Spinal cord (tissue), 10 donors: ENCODE data around the gene SLC6A12. TPM values are rescaled to one million over a fixed set of nuclear protein-coding genes. Genes with fewer than 3 reads are reported as not detected.
"Not testable (repeated sequence)": the region's sequence is repeated elsewhere in the genome, so short reads cannot be mapped to it uniquely, and the experiment has no call there.

Experiments used
- DNase-seq, 6 donors: peaks; one replicate each; pipeline versions ENCODE4 v3.0.0 to v3.0.0-alpha.2; 2013 to 2015; ENCODE audit warnings: low spot score in 6 of 6, low read depth in 4 of 6
- H3K27ac ChIP-seq: one replicate; pipeline ENCODE4 v1.5.1; 2013; ENCODE audit warnings: low read depth, low read length, control low read depth
- H3K27me3 ChIP-seq: one replicate; pipeline ENCODE4 v1.6.1; 2013; ENCODE audit warnings: low read length; ENCODE audit not compliant: control insufficient read depth, insufficient read depth
- H3K36me3 ChIP-seq: one replicate; pipeline ENCODE4 v1.6.1; 2013; ENCODE audit warnings: low read length; ENCODE audit not compliant: control insufficient read depth, insufficient read depth
- H3K4me1 ChIP-seq: one replicate; pipeline ENCODE4 v1.6.1; 2013; ENCODE audit warnings: low read length; ENCODE audit not compliant: control insufficient read depth, insufficient read depth
- H3K4me3 ChIP-seq: one replicate; pipeline ENCODE4 v1.5.1; 2013; ENCODE audit warnings: low read depth, low read length, control low read depth
- H3K9me3 ChIP-seq: one replicate; pipeline ENCODE4 v1.6.1; 2013; ENCODE audit warnings: low read length; ENCODE audit not compliant: control insufficient read depth, insufficient read depth
- WGBS: methylation state at CpG from one replicate; pipeline ENCODE4 v1.1.5; 2013; ENCODE audit warnings: missing lambda C conversion rate; ENCODE audit not compliant: insufficient coverage; 5-methylcytosine and 5-hydroxymethylcytosine counted together
- polyA plus RNA-seq, 2 donors: library from polyadenylated mRNA; unstranded; fragments of 120-200 nt; gene quantifications; one replicate each; pipeline ENCODE4 v1.2.1, GENCODE V29; 2013; ENCODE audit not compliant: insufficient read length in 2 of 2
- total RNA-seq, 2 donors: library from RNA; depleted of rRNA in 1 of 2; stranded (reverse); fragments of 120-200 nt in 1 of 2; fragments of >200 nt in 1 of 2; gene quantifications; one replicate each; pipeline versions ENCODE4 v1.2.3 to v1.2.4, GENCODE V29; 2013 to 2014
- donor health status: healthy.

Gene SLC6A12
- total and polyA plus RNA-seq, 4 donors: 17.6 to 91.0 (median 45.3) TPM

DNA sequence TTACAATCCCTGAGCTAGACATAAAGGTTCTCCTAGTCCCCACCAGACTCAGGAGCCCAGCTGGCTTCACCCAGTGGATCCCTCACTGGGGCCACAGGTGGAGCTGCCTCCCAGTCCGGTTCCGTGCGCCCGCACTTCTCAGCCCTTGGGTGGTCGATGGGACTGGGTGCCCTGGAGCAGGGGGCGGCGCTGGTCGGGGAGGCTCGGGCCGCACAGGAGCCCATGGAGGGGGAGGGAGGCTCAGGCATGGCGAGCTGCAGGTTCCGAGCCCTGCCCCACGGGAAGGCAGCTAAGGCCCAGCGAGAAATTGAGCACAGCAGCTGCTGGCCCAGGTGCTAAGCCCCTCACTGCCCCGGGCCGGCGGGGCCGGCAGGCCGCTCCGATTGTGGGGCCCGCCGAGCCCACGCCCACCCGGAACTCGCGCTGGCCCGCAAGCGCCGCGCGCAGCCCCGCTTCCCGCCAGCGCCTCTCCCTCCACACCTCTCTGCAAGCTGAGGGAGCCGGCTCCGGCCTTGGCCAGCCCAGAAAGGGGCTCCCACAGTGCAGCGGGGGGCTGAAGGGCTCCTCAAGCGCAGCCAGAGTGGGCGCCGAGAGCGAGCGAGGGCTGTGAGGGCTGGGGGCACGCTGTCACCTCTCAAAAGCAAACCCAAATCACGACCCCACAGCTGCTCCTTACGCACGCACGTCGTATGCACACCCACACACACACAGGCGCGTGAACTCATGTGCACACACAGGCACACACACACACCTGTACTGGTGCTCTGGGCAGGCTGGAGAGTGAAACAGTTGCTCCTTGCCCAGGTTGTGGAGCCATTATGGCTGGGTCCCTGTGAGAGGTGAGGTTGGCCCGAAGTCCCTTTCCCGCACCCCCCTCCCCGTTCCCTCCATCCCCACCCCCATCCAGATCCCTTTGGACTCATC, 25.7 kb downstream of the SLC6A12 start:
- H3K4me3 ChIP-seq: peak overlapping the region; percentile 44
- not testable (repeated sequence) for H3K36me3 ChIP-seq, DNase-seq, H3K27me3 ChIP-seq, H3K27ac ChIP-seq, H3K9me3 ChIP-seq
- 64% methylated on average over 34 of the region's 53 CpGs for WGBS
- peaks cover 19% of the 10 kb centered on the region for H3K4me1 ChIP-seq

DNA sequence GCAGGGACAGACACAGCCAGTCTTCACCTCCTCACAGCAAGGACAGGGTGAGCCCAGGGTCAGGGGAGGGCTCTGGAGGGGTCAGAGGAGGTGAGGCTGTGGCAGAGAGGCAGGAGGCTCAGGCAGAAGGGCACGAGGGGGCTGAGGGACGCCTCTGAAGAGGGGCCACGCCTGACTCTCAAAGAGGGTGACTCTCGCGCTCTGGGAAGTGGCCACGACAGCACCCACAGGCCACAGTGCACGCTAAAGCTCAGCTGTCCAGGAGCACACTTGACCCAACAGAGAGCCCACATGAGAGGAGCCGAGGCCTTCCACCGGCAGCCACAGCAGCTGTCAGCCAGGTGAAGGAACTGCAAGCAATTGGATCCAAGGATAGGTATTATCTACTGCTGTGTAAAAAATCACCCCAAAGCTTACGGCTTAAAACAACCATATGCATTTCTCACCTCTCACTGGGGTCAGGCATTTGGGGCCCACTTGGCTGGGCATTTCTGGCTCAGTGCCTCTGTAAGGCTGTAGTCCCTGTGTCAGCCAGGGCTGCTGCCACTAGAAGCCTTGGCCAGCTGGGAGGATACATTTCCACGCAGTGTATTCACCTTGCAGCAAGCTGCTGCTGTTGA, 27.8 kb downstream of the SLC6A12 start:
- Histone ChIP-seq H3K4me1 (peaks cover 20% of the 10 kb centered on the region), H3K27ac (no peak overlapping the region)
- WGBS: 83% methylated on average over 10 of the region's 11 CpGs

GRCh38 chr12:185576-185955, 28.4 kb downstream of the SLC6A12 start:
- no peak for DNase-seq
- Histone ChIP-seq H3K36me3 (no peaks in the 10 kb centered on the region), H3K4me1 (peaks cover 22% of the 10 kb centered on the region), H3K9me3 (no peaks in the 10 kb centered on the region), H3K27ac (no peak overlapping the region), H3K4me3 (no peak overlapping the region), H3K27me3 (no peaks in the 10 kb centered on the region)
- 66% methylated on average over 8 of the region's 8 CpGs for WGBS

More for the DNA sequence above, 27.8 kb downstream of the SLC6A12 start:
- Histone ChIP-seq H3K36me3 (no peaks in the 10 kb centered on the region), H3K9me3 (no peaks in the 10 kb centered on the region), H3K4me3 (no peak overlapping the region), H3K27me3 (no peaks in the 10 kb centered on the region)
- no peak for DNase-seq

GRCh38 chr12:184811-185575, 29.0 kb downstream of the SLC6A12 start:
- H3K36me3 ChIP-seq: no peaks in the 10 kb centered on the region
- H3K4me1 ChIP-seq: peaks cover 24% of the 10 kb centered on the region
- H3K27ac ChIP-seq: no peak overlapping the region
- WGBS: 76% methylated on average over 9 of the region's 13 CpGs
- DNase-seq: no peak
- H3K4me3 ChIP-seq: no peak overlapping the region
- no peaks in the 10 kb centered on the region for H3K27me3 ChIP-seq
- no peaks in the 10 kb centered on the region for H3K9me3 ChIP-seq

DNA sequence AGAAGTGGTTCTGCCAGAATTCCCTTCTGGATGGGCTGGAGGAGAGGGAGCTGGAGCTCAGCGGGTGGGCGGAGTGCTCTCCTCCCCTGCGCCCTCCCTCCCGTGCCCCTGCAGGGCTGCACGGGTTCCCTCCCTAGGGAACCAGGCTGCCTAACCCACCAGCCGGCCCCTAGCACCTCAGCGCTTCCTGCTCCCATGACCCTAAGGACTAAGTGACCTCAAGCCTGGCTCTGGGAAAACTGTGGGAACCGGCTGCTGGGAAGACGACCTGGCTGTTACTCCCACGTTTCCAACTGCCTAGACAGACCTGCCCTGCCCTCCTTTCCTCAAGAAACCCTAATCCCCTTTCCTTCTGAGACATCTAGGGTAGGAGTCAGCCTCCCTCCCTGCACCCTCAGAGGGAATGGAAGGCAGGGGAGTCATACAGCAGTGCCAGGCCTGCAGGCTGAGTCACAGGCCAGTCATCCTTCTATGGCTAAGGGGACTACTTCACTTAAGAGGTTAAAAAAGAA, 31.5 kb downstream of the SLC6A12 start:
- H3K36me3 ChIP-seq: no peaks in the 10 kb centered on the region
- no peak for DNase-seq
- H3K4me3 ChIP-seq: no peak overlapping the region
- no peaks in the 10 kb centered on the region for H3K27me3 ChIP-seq
- no peak overlapping the region for H3K27ac ChIP-seq
- H3K4me1 ChIP-seq: peaks cover 32% of the 10 kb centered on the region
- no peaks in the 10 kb centered on the region for H3K9me3 ChIP-seq
- WGBS: 73% methylated on average over 7 of the region's 10 CpGs

GRCh38 chr12:181921-182320, 32.0 kb downstream of the SLC6A12 start:
- no peaks in the 10 kb centered on the region for H3K9me3 ChIP-seq
- H3K27ac ChIP-seq: no peak overlapping the region
- 86% methylated on average over 15 of the region's 17 CpGs for WGBS
- no peak overlapping the region for H3K4me3 ChIP-seq
- H3K36me3 ChIP-seq: no peaks in the 10 kb centered on the region
- no peaks in the 10 kb centered on the region for H3K27me3 ChIP-seq
- DNase-seq: no peak
- H3K4me1 ChIP-seq: peaks cover 37% of the 10 kb centered on the region

GRCh38 chr12:180445-180844, 33.5 kb downstream of the SLC6A12 start:
- H3K4me3 ChIP-seq: no peak overlapping the region
- WGBS: 70% methylated on average over 8 of the region's 8 CpGs
- no peak for DNase-seq
- no peaks in the 10 kb centered on the region for H3K27me3 ChIP-seq
- no peaks in the 10 kb centered on the region for H3K36me3 ChIP-seq
- H3K27ac ChIP-seq: no peak overlapping the region
- H3K4me1 ChIP-seq: peaks cover 52% of the 10 kb centered on the region
- H3K9me3 ChIP-seq: no peaks in the 10 kb centered on the region

DNA sequence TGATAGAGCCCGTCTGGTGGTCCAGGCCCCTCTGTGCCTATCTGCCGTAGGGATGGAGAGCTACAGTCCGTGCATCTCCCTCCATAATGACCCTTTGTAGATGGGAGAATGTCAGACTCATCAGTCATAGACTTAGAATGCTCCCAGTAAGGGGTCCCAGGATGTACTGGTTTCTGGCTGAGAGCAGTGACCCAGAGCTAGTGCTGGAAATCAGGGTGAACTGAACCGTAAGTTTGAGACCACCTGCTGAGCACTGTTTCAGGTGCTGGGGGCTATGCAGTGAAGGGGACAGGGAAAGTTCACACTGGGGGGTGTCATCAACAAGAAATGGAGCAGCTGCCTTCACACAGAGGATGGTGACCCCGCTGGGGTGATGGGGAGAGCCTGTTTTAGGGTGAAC, 34.1 kb downstream of the SLC6A12 start:
- peaks cover 5% of the 10 kb centered on the region for H3K36me3 ChIP-seq
- H3K4me1 ChIP-seq: peaks cover 58% of the 10 kb centered on the region
- no peak for DNase-seq
- WGBS: 85% methylated on average over 5 of the region's 5 CpGs
- H3K27ac ChIP-seq: no peak overlapping the region
- H3K9me3 ChIP-seq: no peaks in the 10 kb centered on the region
- H3K4me3 ChIP-seq: no peak overlapping the region
- no peaks in the 10 kb centered on the region for H3K27me3 ChIP-seq

GRCh38 chr12:179131-179884, 34.6 kb downstream of the SLC6A12 start:
- Histone ChIP-seq H3K4me3 (no peak overlapping the region), H3K36me3 (peaks cover 11% of the 10 kb centered on the region), H3K9me3 (no peaks in the 10 kb centered on the region), H3K27ac (no peak overlapping the region), H3K27me3 (no peaks in the 10 kb centered on the region), H3K4me1 (peaks cover 59% of the 10 kb centered on the region)
- peak in 2 of 6 donors; percentile 59 to 60 for DNase-seq
- 69% methylated on average over 11 of the region's 11 CpGs for WGBS
